ENCODE results near the gene CDH12.

DNA sequence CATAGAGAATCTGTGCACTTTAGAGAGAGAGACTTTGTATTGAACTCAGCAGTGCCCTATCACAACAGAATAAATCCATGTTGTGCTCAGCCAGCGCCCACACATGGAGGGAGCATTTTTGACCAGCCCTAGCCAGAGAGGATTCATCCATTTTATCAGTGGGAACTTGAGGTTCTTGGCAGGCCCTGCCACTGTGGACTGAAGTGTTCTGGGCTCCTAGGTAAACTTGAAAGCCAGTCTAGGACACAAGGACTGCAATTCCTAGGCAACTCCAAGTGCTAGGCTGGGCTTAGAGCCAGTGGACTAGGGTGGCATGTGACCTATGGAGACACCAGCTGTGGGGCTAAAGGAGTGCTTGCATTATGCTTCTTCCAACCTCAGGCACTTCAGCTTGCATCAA lies 523.5 kb downstream of the CDH12 start:
- TF ChIP-seq, protein P1, sequence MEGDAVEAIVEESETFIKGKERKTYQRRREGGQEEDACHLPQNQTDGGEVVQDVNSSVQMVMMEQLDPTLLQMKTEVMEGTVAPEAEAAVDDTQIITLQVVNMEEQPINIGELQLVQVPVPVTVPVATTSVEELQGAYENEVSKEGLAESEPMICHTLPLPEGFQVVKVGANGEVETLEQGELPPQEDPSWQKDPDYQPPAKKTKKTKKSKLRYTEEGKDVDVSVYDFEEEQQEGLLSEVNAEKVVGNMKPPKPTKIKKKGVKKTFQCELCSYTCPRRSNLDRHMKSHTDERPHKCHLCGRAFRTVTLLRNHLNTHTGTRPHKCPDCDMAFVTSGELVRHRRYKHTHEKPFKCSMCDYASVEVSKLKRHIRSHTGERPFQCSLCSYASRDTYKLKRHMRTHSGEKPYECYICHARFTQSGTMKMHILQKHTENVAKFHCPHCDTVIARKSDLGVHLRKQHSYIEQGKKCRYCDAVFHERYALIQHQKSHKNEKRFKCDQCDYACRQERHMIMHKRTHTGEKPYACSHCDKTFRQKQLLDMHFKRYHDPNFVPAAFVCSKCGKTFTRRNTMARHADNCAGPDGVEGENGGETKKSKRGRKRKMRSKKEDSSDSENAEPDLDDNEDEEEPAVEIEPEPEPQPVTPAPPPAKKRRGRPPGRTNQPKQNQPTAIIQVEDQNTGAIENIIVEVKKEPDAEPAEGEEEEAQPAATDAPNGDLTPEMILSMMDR (IDR thresholded peaks at IDR 0.05): no peak
- TF ChIP-seq EP300 (IDR thresholded peaks at IDR 0.05): no peak
- no peak for TF ChIP-seq POLR2A (IDR thresholded peaks at IDR 0.05)
- no peak for TF ChIP-seq POLR2AphosphoS5 (IDR thresholded peaks at IDR 0.05)

All from gastroesophageal sphincter (tissue), 3 donors.